GM15510 (cell line): ENCODE data around the gene MRFAP1L1.

Source experiments
- POLR2A ChIP-seq: IDR thresholded peaks from 3 replicates; pipeline ENCODE4 v1.6.1; 2011; ENCODE audit warnings: borderline replicate concordance; ENCODE audit not compliant: insufficient read length; ENCODE audit errors: extremely low read depth

Gene MRFAP1L1

GRCh38 chr4:6668391-6668790, 41.3 kb downstream of the MRFAP1L1 start:
- no peak for TF ChIP-seq POLR2A

DNA sequence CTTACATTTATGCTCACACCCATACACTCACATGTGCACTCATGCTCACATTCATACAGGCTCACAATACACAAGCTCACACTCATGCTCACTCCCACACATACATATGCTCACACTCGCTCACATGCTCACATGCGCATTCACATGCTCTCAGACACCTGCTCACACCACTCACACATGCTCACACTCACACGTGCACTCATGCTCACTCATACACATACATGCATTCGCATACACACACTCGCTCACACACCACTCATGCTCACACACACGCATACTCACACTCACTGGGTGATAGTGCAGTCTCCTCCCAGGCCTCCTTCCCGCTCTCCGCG, 44.4 kb downstream of the MRFAP1L1 start:
- no peak for TF ChIP-seq POLR2A

GRCh38 chr4:6663596-6664393, 45.9 kb downstream of the MRFAP1L1 start:
- TF ChIP-seq POLR2A, result no peak

DNA sequence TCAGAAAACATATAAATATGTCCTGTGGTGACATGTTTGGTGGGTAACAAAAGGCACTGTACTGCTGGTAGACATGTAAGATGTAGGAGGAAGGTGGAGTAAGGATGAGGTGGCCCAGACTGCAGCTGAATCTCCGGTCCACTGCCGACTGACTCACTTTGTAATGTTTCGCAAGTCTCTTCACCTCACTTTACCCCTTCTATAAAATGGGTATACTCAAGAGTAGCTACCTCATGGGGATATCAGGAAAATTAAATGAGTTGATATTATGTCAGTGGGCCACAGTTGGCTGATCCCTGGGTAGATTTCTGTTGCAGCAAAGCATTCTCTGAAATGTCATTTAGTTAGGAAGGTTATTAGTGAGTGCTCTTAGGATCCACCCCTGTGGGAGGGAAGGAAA, 47.1 kb downstream of the MRFAP1L1 start:
- no peak for TF ChIP-seq POLR2A

DNA sequence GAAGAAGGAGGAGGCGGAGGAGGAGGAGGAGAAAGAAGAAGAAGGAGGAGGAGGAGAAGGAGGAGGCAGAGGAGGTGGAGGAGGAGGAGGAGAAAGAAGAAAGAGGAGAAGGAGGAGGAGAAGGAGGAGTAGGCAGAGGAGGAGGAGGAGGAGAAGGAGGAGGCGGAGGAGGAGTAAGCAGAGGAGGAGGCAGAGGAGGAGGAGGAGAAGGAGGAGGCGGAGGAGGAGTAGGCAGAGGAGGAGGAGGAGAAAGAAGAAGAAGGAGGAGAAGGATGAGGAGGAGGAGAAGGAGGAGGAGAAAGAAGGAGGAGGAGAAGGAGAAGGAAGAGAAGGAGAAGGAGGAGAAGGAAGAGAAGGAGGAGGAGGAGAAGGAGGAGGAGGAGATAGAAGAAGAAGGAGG, 49.2 kb downstream of the MRFAP1L1 start:
- TF ChIP-seq POLR2A, result no peak

GRCh38 chr4:6659897-6660296, 49.8 kb downstream of the MRFAP1L1 start:
- TF ChIP-seq POLR2A, result no peak

GRCh38 chr4:6658597-6659075, 51.0 kb downstream of the MRFAP1L1 start:
- TF ChIP-seq POLR2A, result no peak

GRCh38 chr4:6658209-6658595, 51.5 kb downstream of the MRFAP1L1 start:
- TF ChIP-seq POLR2A, result no peak
